Body of pancreas (tissue), 4 donors: ENCODE results near the gene DYDC1. TPM values are rescaled to one million over a fixed set of nuclear protein-coding genes. Genes with fewer than 3 reads are reported as not detected.
"Not testable (repeated sequence)": the region's sequence is repeated elsewhere in the genome, so short reads cannot be mapped to it uniquely, and the experiment has no call there.

ENCODE experiments used
- ATAC-seq: fragments of 150-250 bp; one replicate; pipeline ENCODE4 v1.9.1; 2016
- DNase-seq, 4 donors: peaks; one replicate each; pipeline ENCODE4 v3.0.0-alpha.2; 2019
- H3K27ac ChIP-seq, 4 donors: fragments of 200-600 bp; sonication (generic); 1 replicate in 3 of 4; 2 replicates in 1 of 4; pipeline versions ENCODE4 v1.5.1 to v1.6.1; 2016 to 2019; ENCODE audit warnings: mild to moderate bottlenecking in 1 of 4, mixed read lengths in 1 of 4, moderate library complexity in 1 of 4
- H3K27me3 ChIP-seq, 2 donors: fragments of 200-600 bp; sonication (generic); one replicate each; pipeline ENCODE4 v1.6.0; 2016; ENCODE audit warnings: mild to moderate bottlenecking in 1 of 2
- H3K36me3 ChIP-seq, 2 donors: fragments of 200-600 bp; sonication (generic); replicated peaks in 1 of 2; 2 replicates each; pipeline ENCODE4 v1.5.1; 2016; ENCODE audit warnings: low read depth in 2 of 2; ENCODE audit not compliant: insufficient read depth in 1 of 2
- H3K4me1 ChIP-seq: fragments of 200-600 bp; sonication (generic); one replicate; pipeline ENCODE4 v1.6.0; 2016
- H3K4me3 ChIP-seq, 2 donors: fragments of 200-600 bp; sonication (generic); 1 replicate in 1 of 2; 2 replicates in 1 of 2; pipeline ENCODE4 v1.5.1; 2016 to 2019
- H3K9me3 ChIP-seq, 3 donors: fragments of 200-600 bp; sonication (generic); 1 replicate in 2 of 3; 2 replicates in 1 of 3; pipeline ENCODE4 v1.5.1; 2016
- POLR2A ChIP-seq, 3 donors: fragments of 450-650 bp; IDR thresholded peaks; one replicate each; pipeline ENCODE4 v1.6.1; 2016; ENCODE audit warnings: antibody characterized with exemption in 3 of 3, mild to moderate bottlenecking in 2 of 3
- WGBS, 2 donors: methylation state at CpG; one replicate each; pipeline ENCODE4 v1.1.5; 2017; 5-methylcytosine and 5-hydroxymethylcytosine counted together
- intact Hi-C: fragments of 100-400 bp; cut with DNase I; formaldehyde crosslinking; loops from one replicate; pipeline ENCODE4 v1.15.1; 2023
- total RNA-seq, 2 donors: library from RNA; depleted of rRNA; stranded (reverse); fragments of >200 nt; gene quantifications; one replicate each; pipeline ENCODE4 v1.1.0, GENCODE V29; 2016
- TF ChIP-seq, protein P1 (sequence below), 7 experiments: fragments of 450-650 bp in 4 of 7; fragments of 200-600 bp in 3 of 7; sonication (generic) in 3 of 7; IDR thresholded peaks; one replicate each; pipeline ENCODE4 v1.5.1; 2016 to 2019; ENCODE audit warnings: antibody characterized with exemption in 7 of 7

DYDC1 gene
- total RNA-seq, 2 donors from 2014 or later, result not detected

GRCh38 chr10:80318742-80319141, 37.8 kb downstream of the DYDC1 start:
- H3K27ac ChIP-seq, result no peak overlapping the region
- peaks cover 50% of the 10 kb centered on the region for H3K4me1 ChIP-seq
- DNase-seq (no peak), ATAC-seq (no peak)
- no peaks in the 10 kb centered on the region for H3K9me3 ChIP-seq
- TF ChIP-seq, protein P1, sequence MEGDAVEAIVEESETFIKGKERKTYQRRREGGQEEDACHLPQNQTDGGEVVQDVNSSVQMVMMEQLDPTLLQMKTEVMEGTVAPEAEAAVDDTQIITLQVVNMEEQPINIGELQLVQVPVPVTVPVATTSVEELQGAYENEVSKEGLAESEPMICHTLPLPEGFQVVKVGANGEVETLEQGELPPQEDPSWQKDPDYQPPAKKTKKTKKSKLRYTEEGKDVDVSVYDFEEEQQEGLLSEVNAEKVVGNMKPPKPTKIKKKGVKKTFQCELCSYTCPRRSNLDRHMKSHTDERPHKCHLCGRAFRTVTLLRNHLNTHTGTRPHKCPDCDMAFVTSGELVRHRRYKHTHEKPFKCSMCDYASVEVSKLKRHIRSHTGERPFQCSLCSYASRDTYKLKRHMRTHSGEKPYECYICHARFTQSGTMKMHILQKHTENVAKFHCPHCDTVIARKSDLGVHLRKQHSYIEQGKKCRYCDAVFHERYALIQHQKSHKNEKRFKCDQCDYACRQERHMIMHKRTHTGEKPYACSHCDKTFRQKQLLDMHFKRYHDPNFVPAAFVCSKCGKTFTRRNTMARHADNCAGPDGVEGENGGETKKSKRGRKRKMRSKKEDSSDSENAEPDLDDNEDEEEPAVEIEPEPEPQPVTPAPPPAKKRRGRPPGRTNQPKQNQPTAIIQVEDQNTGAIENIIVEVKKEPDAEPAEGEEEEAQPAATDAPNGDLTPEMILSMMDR (IDR thresholded peaks at IDR 0.05), result no peak
- TF ChIP-seq POLR2A (IDR thresholded peaks at IDR 0.05), result no peak
- H3K36me3 ChIP-seq, result no peaks in the 10 kb centered on the region
- intact Hi-C loops, result no loop called here
- H3K27me3 ChIP-seq, result no peaks in the 10 kb centered on the region
- no peak overlapping the region for H3K4me3 ChIP-seq

DNA sequence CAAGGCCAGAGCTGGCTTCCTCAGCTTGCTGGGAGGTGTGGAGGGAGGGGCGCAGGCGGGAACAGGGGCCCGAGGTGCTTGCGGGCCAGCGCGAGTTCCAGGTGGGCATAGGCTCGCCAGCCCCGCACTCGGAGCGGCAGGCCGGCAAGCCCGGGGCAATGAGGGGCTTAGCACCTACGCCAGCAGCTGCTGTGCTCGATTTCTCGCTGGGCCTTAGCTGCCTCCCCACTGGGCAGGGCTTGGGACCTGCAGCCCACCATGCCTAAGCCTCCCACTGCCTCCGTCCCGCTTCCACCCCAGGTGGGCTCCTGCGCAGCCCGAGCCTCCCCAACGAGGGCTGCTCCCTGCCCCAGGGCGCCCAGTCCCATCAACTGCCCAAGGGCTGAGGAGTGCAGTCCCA, 41.2 kb downstream of the DYDC1 start:
- peaks cover 18% of the 10 kb centered on the region for H3K4me1 ChIP-seq
- intact Hi-C loops, result no loop called here
- WGBS, 2 donors, result 96 to 100% methylated on average over 10 to 21 of the region's 21 CpGs
- no peaks in the 10 kb centered on the region for H3K36me3 ChIP-seq
- H3K9me3 ChIP-seq, result no peaks in the 10 kb centered on the region
- DNase-seq (no peak), ATAC-seq (no peak)
- TF ChIP-seq, protein P1 (IDR thresholded peaks at IDR 0.05), result no peak
- TF ChIP-seq POLR2A (IDR thresholded peaks at IDR 0.05), result no peak
- no peaks in the 10 kb centered on the region for H3K27me3 ChIP-seq
- no peak overlapping the region for H3K4me3 ChIP-seq
- H3K27ac ChIP-seq, result no peak overlapping the region

DNA sequence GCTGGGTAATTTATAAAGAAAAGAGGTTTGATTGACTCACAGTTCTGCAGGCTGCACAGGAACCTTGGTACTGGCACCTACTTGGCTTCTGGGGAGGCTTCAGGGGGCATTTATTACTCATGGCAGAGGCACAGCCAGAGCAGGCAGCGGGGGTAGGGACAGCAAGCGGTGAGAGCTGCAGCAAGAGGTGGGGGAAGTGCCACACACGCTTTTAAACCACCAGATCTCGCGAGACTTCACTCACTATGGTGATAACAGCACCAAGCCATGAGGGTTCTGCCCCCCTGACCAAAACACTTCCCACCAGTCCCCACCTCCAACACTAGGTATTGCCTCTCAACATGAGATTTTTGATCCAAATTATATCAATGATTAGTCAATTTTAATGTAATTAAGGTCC, 43.0 kb downstream of the DYDC1 start:
- no peak for ATAC-seq
- Histone ChIP-seq H3K36me3 (no peaks in the 10 kb centered on the region), H3K4me3 (no peak overlapping the region), H3K4me1 (peaks cover under 1% of the 10 kb centered on the region), H3K27ac (no peak overlapping the region), H3K27me3 (no peaks in the 10 kb centered on the region), H3K9me3 (no peaks in the 10 kb centered on the region)
- DNase-seq, result no peak
- intact Hi-C loops, result no loop called here
- 82 to 94% methylated on average over 5 of the region's 5 CpGs for WGBS, 2 donors
- no peak for TF ChIP-seq POLR2A (IDR thresholded peaks at IDR 0.05)
- TF ChIP-seq, protein P1 (IDR thresholded peaks at IDR 0.05), result no peak

DNA sequence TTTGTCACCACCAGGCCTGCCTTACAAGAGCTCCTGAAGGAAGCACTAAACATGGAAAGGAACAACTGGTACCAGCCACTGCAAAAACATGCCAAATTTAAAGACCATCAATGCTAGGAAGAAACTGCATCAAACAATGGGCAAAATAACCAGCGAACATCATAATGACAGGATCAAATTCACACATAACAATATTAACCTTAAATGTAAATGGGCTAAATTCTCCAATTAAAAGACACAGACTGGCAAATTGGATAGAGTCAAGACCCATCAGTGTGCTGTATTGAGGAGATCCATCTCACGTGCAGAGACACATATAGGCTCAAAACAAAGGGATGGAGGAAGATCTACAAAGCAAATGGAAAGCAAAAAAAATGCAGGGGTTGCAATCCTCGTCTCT, 50.6 kb downstream of the DYDC1 start:
- H3K27ac ChIP-seq, intact Hi-C loops, H3K27me3 ChIP-seq, DNase-seq, ATAC-seq, H3K36me3 ChIP-seq, H3K4me1 ChIP-seq, H3K9me3 ChIP-seq, H3K4me3 ChIP-seq: not testable (repeated sequence)
- 82 to 90% methylated on average over 3 of the region's 3 CpGs for WGBS, 2 donors

- no peak overlapping the region for H3K4me3 ChIP-seq
- DNase-seq, result no peak
- no peaks in the 10 kb centered on the region for H3K36me3 ChIP-seq
- TF ChIP-seq, protein P1 (IDR thresholded peaks at IDR 0.05), result no peak
- TF ChIP-seq POLR2A (IDR thresholded peaks at IDR 0.05), result no peak
- H3K27me3 ChIP-seq, result no peaks in the 10 kb centered on the region
- H3K27ac ChIP-seq, result no peak overlapping the region
- 92% methylated on average over 3 of the region's 3 CpGs for WGBS, 2 donors
- H3K9me3 ChIP-seq, result no peaks in the 10 kb centered on the region
- peaks cover 1% of the 10 kb centered on the region for H3K4me1 ChIP-seq
- no peak for ATAC-seq
- intact Hi-C loops, result no loop called here
Measured at GRCh38 chr10:80296942-80297341, 59.6 kb downstream of the DYDC1 start.
